DOHH2 (cell line): ENCODE measurements around the gene ASAP2.

Experiments used
- H3F3A ChIP-seq: fragments of 200-600 bp; sonication (generic), shearing (Covaris generic); 2 replicates; pipeline ENCODE4 v1.6.0; 2016; ENCODE audit warnings: antibody characterized with exemption, mild to moderate bottlenecking; ENCODE audit not compliant: control insufficient read depth, insufficient read depth
- H3K27ac ChIP-seq: fragments of 200-600 bp; sonication (generic); 2 replicates; pipeline ENCODE4 v1.5.1; 2014; ENCODE audit warnings: low read depth, mild to moderate bottlenecking, low read length, moderate library complexity
- H3K27me3 ChIP-seq: fragments of 200-600 bp; sonication (generic); 2 replicates; pipeline ENCODE4 v1.6.1; 2014; ENCODE audit warnings: mild to moderate bottlenecking, low read length, mixed read lengths; ENCODE audit not compliant: control insufficient read depth
- H3K36me3 ChIP-seq: fragments of 200-600 bp; sonication (generic); 2 replicates; pipeline ENCODE4 v1.6.1; 2014; ENCODE audit warnings: mild to moderate bottlenecking, low read length, moderate library complexity, mixed read lengths; ENCODE audit not compliant: control insufficient read depth
- H3K4me1 ChIP-seq: fragments of 200-600 bp; sonication (generic); 2 replicates; pipeline ENCODE4 v1.6.1; 2014; ENCODE audit warnings: mild to moderate bottlenecking, low read length, mixed read lengths; ENCODE audit not compliant: control insufficient read depth
- H3K4me2 ChIP-seq: fragments of 200-600 bp; sonication (generic); 2 replicates; pipeline ENCODE4 v1.6.0; 2014; ENCODE audit warnings: mild to moderate bottlenecking, low read length, moderate library complexity
- H3K4me3 ChIP-seq: fragments of 200-600 bp; sonication (generic); 2 replicates; pipeline ENCODE4 v1.5.1; 2014; ENCODE audit warnings: mild to moderate bottlenecking, low read length, mixed read lengths
- H3K79me2 ChIP-seq: fragments of 200-600 bp; sonication (generic); 2 replicates; pipeline ENCODE4 v1.6.1; 2014; ENCODE audit warnings: mild to moderate bottlenecking, low read length, mixed read lengths; ENCODE audit not compliant: control insufficient read depth
- H3K9me2 ChIP-seq: fragments of 200-600 bp; sonication (generic); replicated peaks from 2 replicates; pipeline ENCODE4 v1.6.1; 2014; ENCODE audit warnings: mild to moderate bottlenecking, low read length, mixed read lengths; ENCODE audit not compliant: control insufficient read depth
- H3K9me3 ChIP-seq: fragments of 200-600 bp; sonication (generic); 2 replicates; pipeline ENCODE4 v1.6.1; 2014; ENCODE audit warnings: antibody characterized with exemption, low read length, mixed read lengths; ENCODE audit not compliant: control insufficient read depth, insufficient read depth
- H4K20me1 ChIP-seq: fragments of 200-600 bp; sonication (generic); 2 replicates; pipeline ENCODE4 v1.6.0; 2014; ENCODE audit warnings: low read depth, mild to moderate bottlenecking, antibody characterized with exemption, low read length, moderate library complexity; ENCODE audit not compliant: control insufficient read depth, insufficient read depth
- EZH2phosphoT487 ChIP-seq: fragments of 200-600 bp; sonication (generic); IDR thresholded peaks from 2 replicates; pipeline ENCODE4 v1.6.1; 2017; ENCODE audit warnings: borderline replicate concordance, mild to moderate bottlenecking, antibody characterized with exemption, low read length, moderate library complexity, mixed read lengths
- TF ChIP-seq, protein P1 (sequence below): fragments of 200-600 bp; sonication (generic); IDR thresholded peaks from one replicate; pipeline ENCODE4 v1.5.1; 2014; ENCODE audit warnings: antibody characterized with exemption, mild to moderate bottlenecking, low read depth, low read length; ENCODE audit not compliant: poor library complexity, severe bottlenecking

ASAP2 gene

DNA sequence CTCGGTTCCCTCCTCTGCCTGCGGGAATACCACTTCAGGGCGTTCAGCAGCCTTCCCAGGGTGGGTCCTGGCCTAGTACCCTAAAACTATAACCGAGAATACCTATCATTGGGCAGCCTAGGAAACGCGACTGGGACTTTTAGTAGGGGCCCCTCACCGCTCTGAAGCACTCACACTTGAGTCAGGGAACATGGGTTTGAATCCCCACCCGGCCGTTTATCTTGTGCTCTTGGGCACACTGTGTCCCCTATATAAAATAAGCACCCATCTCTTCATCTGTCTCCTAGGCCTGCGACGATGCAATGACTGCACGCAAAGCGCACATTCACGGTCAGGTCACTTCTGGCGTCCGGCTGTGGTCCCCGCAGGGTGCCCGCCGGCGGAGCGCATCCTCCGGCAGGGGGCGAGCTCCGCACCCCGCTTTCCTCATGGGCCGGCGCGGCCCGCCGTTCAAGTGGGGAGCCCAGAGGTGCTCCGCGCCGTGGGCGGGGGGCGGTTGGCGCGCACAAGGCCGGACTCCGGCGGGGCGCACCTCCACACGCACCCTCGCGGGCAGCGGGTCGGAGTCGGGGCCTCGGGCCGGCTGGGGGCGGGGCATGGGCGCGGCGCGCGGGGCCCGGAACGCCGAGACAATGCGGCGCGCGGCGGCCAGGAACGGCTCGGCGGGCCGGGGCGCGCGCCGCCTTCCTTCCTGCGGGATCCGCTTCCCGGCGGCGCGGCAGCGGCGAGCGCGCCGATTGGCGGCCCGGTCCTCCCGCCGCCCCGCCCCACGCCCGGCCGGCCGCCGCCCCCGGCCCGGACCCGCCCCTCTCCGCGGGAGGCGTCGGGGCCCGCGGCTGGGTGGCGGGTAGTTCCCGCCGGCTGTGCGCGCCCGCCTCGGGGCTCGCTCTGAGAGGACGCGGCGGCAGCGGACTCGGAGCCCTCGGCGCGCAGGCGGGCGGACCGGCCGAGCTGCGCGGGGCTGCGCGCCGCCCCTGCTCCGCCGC lies at the start of gene ASAP2:
Gene ASAP2, plus strand, starts transcription at position 850 of the 986 bp plus-strand sequence. CDS start 293 bp downstream, outside the sequence.
- TF ChIP-seq EZH2phosphoT487 = no peak
- TF ChIP-seq, protein P1, sequence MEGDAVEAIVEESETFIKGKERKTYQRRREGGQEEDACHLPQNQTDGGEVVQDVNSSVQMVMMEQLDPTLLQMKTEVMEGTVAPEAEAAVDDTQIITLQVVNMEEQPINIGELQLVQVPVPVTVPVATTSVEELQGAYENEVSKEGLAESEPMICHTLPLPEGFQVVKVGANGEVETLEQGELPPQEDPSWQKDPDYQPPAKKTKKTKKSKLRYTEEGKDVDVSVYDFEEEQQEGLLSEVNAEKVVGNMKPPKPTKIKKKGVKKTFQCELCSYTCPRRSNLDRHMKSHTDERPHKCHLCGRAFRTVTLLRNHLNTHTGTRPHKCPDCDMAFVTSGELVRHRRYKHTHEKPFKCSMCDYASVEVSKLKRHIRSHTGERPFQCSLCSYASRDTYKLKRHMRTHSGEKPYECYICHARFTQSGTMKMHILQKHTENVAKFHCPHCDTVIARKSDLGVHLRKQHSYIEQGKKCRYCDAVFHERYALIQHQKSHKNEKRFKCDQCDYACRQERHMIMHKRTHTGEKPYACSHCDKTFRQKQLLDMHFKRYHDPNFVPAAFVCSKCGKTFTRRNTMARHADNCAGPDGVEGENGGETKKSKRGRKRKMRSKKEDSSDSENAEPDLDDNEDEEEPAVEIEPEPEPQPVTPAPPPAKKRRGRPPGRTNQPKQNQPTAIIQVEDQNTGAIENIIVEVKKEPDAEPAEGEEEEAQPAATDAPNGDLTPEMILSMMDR = peak; percentile 70
- no peaks in the 10 kb centered on the region for H4K20me1 ChIP-seq
- no peaks in the 10 kb centered on the region for H3K36me3 ChIP-seq
- H3F3A ChIP-seq = no peaks in the 10 kb centered on the region
- H3K4me3 ChIP-seq = peak within 1 kb of the TSS; percentile 63
- no peaks in the 10 kb centered on the region for H3K9me2 ChIP-seq
- H3K4me1 ChIP-seq = no peaks in the 10 kb centered on the region
- H3K4me2 ChIP-seq = peak within 1 kb of the TSS; percentile 63
- H3K27ac ChIP-seq = no peak within 1 kb of the TSS
- H3K9me3 ChIP-seq = no peaks in the 10 kb centered on the region
- H3K79me2 ChIP-seq = no peaks in the 10 kb centered on the region
- H3K27me3 ChIP-seq = peaks cover 39% of the 10 kb centered on the region

DNA sequence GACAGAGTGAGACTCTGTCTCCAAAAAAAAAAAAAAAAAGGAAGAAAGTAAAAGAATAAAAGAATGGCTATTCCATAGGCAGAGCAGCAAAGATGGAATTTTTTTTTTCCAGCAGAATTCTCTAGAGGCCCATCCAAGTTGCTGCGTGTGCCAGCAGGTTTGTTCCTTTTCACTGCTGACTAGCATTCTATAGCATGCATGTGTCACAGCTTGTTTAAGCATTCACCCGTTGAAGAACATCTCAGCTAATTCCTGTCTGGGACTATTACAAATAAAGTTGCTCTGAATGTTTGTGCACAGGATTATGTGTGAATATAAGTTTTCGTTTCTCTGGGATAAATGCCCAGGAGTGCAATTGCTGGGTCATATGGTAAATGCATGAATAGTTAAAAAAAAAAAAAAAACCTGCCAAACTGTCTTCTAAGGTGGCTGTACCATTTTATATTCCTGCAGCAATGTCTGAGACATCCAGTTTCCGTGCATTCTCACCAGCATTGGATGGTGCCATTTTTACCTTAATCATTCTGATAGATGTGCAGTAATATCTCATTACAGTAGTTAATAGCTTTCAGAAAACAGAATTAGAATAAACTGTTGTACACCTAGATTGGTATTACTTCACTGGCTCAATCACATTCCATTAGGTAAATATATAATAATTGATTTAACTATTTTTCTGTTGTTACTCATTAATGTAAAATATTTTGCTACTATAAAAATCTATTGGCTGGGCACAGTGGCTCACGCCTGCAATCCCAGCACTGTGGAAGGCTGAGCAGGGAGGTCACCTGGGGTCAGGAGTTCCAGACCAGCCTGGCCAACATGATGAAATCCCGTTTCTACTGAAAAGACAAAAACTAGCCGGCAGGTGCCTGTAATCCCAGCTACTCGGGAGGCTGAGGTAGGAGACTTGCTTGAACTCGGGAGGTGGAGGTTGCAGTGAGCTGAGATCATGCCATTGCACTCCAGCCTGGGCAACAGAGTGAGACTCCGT lies 47.5 kb upstream of the ASAP2 start:
- H3K27ac ChIP-seq = no peak overlapping the region
- no peaks in the 10 kb centered on the region; the same call in 1 of the 2 replicates for H3K27me3 ChIP-seq
- H3K4me1 ChIP-seq = no peaks in the 10 kb centered on the region
- H3K9me2 ChIP-seq = no peaks in the 10 kb centered on the region
- no peaks in the 10 kb centered on the region for H3K9me3 ChIP-seq
- no peak overlapping the region for H3K4me3 ChIP-seq
- H4K20me1 ChIP-seq = no peaks in the 10 kb centered on the region
- TF ChIP-seq, protein P1 = no peak
- TF ChIP-seq EZH2phosphoT487 = no peak
- no peaks in the 10 kb centered on the region for H3F3A ChIP-seq
- H3K79me2 ChIP-seq = no peaks in the 10 kb centered on the region
- no peak overlapping the region for H3K4me2 ChIP-seq
- no peaks in the 10 kb centered on the region for H3K36me3 ChIP-seq

DNA sequence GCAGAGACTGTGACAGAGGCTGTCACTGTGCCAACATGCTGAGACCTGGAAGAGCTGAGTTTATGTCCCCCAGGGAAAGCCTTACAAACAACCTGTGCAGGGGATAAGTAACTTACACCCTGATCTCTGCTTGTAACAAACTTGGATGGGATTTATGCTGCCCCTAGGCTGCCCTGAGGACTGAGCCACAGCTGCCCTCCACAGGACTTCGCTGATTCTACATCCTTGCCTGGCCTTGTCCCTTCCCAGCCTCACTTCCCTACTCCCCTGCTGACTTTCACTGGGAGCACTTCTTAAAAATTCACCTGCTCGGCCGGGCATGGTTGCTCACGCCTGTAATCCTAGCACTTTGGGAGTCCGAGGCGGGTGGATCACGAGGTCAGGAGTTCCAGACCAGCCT lies 45.9 kb upstream of the ASAP2 start:
- H3K36me3 ChIP-seq = no peaks in the 10 kb centered on the region
- no peak overlapping the region for H3K4me3 ChIP-seq
- no peaks in the 10 kb centered on the region for H3K79me2 ChIP-seq
- no peak overlapping the region for H3K4me2 ChIP-seq
- H3K4me1 ChIP-seq = no peaks in the 10 kb centered on the region
- no peak overlapping the region for H3K27ac ChIP-seq
- TF ChIP-seq, protein P1 = no peak
- TF ChIP-seq EZH2phosphoT487 = no peak
- no peaks in the 10 kb centered on the region for H3K9me3 ChIP-seq
- H3K9me2 ChIP-seq = no peaks in the 10 kb centered on the region
- H4K20me1 ChIP-seq = no peaks in the 10 kb centered on the region
- no peaks in the 10 kb centered on the region; the same call in 1 of the 2 replicates for H3K27me3 ChIP-seq
- no peaks in the 10 kb centered on the region for H3F3A ChIP-seq
